Measurements from ENCODE around the gene RALGAPA2. TPM values are rescaled to one million over a fixed set of nuclear protein-coding genes. Genes with fewer than 3 reads are reported as not detected.

Gene RALGAPA2
- total and polyA plus RNA-seq, 2 experiments from 2014 or later: 13.1 to 43.4 TPM

GRCh38 chr20:20487811-20488210 lies 224.6 kb downstream of the RALGAPA2 start (continued):
- TF ChIP-seq ZNF462 (CRISPR knock-in tag; IDR thresholded peaks at IDR 0.05): no peak
- TF ChIP-seq POLR2AphosphoS5 (IDR thresholded peaks at IDR 0.05; ENCODE audit: low read depth): no peak
- no peak for TF ChIP-seq EZH2phosphoT487 (IDR thresholded peaks at IDR 0.05; ENCODE audit: unreplicated experiment)

DNA sequence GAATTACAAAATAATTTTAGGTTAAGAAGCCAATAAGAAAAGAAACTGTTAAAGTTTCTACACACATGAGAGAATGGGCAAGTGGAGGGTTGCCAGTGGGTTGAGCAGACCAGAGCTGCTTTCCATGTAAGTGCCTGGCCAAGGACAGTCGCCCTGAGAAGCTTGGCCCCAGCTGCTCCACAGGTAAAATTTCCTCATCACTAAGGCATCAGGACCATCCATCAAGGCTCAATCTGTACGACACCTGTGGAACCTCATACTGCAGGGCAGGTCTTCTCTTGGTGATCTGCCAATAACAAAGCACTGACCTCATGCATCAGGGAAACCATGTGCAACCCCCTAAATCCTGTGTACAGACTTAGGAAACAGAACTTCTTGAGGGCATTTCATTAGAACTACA lies 229.1 kb downstream of the RALGAPA2 start:
- H3K4me3 ChIP-seq: no peak overlapping the region
- peaks cover 2% of the 10 kb centered on the region; the same call in 2 of the 3 replicates for H3K4me1 Mint-ChIP-seq
- H3K27me3 Mint-ChIP-seq (ENCODE audit: insufficient read depth, low read depth, poor library complexity): peaks cover 2% of the 10 kb centered on the region
- no peak overlapping the region for H3K27ac Mint-ChIP-seq
- H3K9me3 Mint-ChIP-seq: no peaks in the 10 kb centered on the region
- no peak overlapping the region for H2AFZ ChIP-seq
- H3F3A ChIP-seq (replicated peaks; ENCODE audit: low read depth): no peaks in the 10 kb centered on the region
- no peak overlapping the region for H3K4me2 ChIP-seq
- no peaks in the 10 kb centered on the region for H3K36me3 ChIP-seq (ENCODE audit: insufficient read depth)
- no peaks in the 10 kb centered on the region for H3K79me2 ChIP-seq (replicated peaks; ENCODE audit: insufficient read depth)
- peaks cover 2% of the 10 kb centered on the region for H3K4me1 ChIP-seq (ENCODE audit: insufficient read depth)
- H3K4me3 Mint-ChIP-seq: no peak overlapping the region
- H3K27ac ChIP-seq (ENCODE audit: low read depth): no peak overlapping the region
- no peaks in the 10 kb centered on the region for H4K20me1 ChIP-seq (replicated peaks; ENCODE audit: insufficient read depth)
- no peaks in the 10 kb centered on the region for H3K9me2 ChIP-seq (ENCODE audit: insufficient read depth)
- ATAC-seq: no peak
- no peaks in the 10 kb centered on the region for H3K27me3 ChIP-seq (ENCODE audit: insufficient read depth)
- DNase-seq (ENCODE audit: low spot score): no peak
- H3K36me3 Mint-ChIP-seq (ENCODE audit: low read depth): peaks cover 4% of the 10 kb centered on the region; the same call in 1 of the 3 replicates
- no peak for TF ChIP-seq NANOG (IDR thresholded peaks at IDR 0.05; ENCODE audit: borderline replicate concordance)
- no peak for TF ChIP-seq EZH2phosphoT487 (IDR thresholded peaks at IDR 0.05; ENCODE audit: unreplicated experiment)
- no peak for TF ChIP-seq ETS1 (IDR thresholded peaks at IDR 0.05)
- TF ChIP-seq, protein P1, sequence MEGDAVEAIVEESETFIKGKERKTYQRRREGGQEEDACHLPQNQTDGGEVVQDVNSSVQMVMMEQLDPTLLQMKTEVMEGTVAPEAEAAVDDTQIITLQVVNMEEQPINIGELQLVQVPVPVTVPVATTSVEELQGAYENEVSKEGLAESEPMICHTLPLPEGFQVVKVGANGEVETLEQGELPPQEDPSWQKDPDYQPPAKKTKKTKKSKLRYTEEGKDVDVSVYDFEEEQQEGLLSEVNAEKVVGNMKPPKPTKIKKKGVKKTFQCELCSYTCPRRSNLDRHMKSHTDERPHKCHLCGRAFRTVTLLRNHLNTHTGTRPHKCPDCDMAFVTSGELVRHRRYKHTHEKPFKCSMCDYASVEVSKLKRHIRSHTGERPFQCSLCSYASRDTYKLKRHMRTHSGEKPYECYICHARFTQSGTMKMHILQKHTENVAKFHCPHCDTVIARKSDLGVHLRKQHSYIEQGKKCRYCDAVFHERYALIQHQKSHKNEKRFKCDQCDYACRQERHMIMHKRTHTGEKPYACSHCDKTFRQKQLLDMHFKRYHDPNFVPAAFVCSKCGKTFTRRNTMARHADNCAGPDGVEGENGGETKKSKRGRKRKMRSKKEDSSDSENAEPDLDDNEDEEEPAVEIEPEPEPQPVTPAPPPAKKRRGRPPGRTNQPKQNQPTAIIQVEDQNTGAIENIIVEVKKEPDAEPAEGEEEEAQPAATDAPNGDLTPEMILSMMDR (conservative IDR thresholded peaks at IDR 0.05; ENCODE audit: low read depth in 2 of 2): no peak
- no peak for TF ChIP-seq CREB1 (CRISPR knock-in tag; IDR thresholded peaks at IDR 0.05; ENCODE audit: low read depth)
- TF ChIP-seq JUNB (IDR thresholded peaks at IDR 0.05; ENCODE audit: unreplicated experiment): no peak
- TF ChIP-seq REST (IDR thresholded peaks at IDR 0.05; ENCODE audit: unreplicated experiment): no peak
- no peak for TF ChIP-seq STAT1 (IDR thresholded peaks at IDR 0.05; ENCODE audit: unreplicated experiment)
